Measurements from ENCODE around the gene AGAP3.

The AGAP3 gene

DNA sequence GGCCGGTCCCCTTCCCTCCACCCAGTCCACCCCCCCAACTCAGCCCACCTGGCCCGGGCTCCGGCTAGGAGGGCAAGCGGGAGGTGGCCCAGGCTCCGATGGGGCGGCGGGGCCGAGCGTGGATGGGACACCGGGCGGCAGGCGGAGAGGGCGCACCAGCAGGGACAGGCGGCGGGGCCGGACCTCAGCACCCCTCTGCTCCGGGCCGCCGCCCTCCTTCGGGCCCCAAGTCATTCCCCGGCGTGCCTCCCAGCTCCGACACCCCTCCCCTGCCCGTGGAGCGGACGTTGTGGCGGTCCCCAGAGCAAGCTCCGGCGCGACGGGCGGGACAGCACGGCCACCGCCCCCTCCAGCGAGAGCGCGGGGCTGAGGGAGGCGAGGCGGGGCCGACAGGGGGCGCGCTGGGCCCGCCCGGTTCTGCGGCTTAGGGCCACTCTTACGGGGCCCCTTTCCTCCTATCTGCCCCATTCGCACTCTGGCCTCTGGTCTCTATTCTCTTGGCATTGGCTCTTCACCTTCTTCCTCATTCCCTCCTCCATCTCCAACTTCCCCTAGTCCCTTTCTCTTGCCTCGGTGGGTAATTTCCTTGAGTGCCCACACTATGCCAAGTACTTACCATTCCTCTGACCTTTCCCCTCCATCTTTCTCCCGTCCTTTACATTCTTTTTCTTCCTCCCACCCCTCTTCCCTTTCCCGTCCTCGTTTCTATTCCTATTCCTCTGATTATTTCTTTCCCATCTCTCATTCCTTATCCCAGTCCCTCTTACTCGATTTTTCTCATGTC lies 81.9 kb downstream of the AGAP3 start:
- DNase-seq (ENCODE audit: extremely low read depth, low read depth), result no peak

DNA sequence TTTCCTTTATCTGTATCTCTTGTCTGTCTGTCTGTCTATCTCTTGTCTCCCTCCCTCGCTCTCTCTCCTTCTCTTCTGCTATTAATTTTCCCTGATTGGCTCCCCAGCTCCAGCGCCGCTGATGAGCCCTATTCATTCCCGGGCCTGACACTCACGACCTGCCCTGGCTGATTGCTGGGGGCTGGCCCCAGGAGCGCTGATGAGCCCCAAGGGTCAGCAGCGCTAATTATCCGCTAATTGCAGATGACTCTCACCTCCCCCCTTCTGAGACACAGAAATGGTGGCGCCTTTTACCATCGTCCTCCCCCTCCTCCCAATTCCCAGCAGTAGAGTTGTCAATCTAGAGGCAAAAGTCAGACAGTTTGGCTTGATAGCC lies 82.5 kb downstream of the AGAP3 start:
- DNase-seq (ENCODE audit: extremely low read depth, low read depth), result no peak
- TF ChIP-seq, protein P1, sequence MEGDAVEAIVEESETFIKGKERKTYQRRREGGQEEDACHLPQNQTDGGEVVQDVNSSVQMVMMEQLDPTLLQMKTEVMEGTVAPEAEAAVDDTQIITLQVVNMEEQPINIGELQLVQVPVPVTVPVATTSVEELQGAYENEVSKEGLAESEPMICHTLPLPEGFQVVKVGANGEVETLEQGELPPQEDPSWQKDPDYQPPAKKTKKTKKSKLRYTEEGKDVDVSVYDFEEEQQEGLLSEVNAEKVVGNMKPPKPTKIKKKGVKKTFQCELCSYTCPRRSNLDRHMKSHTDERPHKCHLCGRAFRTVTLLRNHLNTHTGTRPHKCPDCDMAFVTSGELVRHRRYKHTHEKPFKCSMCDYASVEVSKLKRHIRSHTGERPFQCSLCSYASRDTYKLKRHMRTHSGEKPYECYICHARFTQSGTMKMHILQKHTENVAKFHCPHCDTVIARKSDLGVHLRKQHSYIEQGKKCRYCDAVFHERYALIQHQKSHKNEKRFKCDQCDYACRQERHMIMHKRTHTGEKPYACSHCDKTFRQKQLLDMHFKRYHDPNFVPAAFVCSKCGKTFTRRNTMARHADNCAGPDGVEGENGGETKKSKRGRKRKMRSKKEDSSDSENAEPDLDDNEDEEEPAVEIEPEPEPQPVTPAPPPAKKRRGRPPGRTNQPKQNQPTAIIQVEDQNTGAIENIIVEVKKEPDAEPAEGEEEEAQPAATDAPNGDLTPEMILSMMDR (IDR thresholded peaks at IDR 0.05; ENCODE audit: low read depth, low read length), result no peak

More for the DNA sequence above, 81.9 kb downstream of the AGAP3 start:
- TF ChIP-seq, protein P1 (IDR thresholded peaks at IDR 0.05; ENCODE audit: low read depth, low read length), result peak; percentile 28

DNA sequence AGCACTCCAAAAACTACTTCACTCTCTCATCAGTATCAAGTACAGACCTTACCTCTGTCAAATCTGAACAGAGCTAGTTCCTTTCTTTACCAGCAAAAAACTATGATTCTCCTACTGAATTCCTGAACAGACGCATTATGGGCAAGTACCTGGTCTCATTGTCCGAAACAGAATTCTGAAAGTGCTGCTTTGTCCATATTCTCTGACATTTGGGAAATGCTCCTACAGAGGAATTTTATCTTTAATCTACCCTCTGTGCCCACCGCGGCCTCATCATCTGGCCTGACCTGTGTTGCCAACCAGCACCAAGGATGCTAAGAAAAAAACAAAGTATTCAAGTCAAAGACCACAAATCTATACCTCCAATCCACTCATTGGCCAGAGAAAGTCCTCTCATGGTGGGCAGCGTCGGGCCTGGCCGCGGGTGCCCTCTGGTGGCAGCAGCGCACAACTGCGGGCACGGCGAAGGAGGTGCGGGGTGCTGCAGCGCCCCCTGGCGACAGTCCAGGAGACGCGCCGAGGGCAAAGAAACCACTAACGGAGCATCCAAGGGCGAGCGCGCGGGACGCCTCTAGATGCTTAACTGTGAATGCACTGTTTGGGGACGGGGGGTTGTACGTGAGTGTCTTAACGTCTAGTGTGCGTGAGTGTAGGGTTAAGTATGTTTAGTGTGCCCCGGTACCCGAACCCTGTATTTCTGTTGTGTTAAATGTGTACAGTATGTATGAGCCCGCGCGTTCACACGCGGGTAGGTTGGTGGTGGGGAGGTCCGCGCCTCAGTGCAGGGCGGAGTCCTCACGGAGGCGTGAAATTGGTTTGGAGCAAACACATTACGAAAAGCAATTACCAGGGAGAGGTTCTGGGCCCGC lies 86.2 kb downstream of the AGAP3 start:
- peak; percentile 19 for DNase-seq (ENCODE audit: extremely low read depth, low read depth)
- TF ChIP-seq, protein P1 (IDR thresholded peaks at IDR 0.05; ENCODE audit: low read depth, low read length), result no peak; the same call in none of the 2 replicates

DNA sequence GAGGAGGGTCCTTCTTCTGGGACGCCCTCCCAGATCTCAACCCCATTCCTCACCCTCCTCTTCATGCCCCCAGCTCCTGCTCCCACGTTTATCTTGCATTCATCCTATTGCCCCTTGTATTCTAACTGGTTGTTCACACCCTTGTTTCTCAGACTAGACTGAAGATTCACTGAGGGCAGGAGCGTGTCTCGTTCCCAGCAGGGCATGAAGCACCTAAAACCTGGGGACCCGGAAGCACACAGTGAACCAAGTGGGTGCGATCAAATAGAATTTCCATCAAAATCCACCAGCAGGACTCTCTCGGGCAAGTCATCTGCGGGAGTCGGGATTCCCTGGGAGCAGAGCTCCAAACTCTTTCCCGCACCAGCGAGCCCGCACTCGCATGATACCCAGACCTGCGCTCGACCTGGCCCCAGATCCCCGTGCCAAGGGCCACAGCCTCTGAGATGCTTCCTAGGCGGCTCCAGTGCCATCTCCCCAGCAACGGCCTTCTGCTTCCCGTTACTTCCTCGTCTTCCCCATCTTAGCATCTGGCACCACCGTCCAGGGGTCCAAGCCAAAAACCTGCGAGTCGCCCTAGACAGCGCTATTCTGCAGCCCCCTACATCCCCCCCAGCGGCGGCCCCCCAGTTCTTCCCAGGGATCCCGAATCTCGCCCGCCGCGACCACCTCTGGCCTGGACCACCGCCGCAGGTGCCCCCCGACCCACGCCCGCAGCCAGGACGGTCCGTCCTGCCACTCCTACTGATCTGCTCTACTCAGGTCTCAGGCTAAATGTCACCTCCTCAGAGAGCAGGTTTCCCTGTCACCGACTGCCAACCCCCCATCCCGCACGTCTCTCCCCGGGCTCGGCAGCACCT lies 87.3 kb downstream of the AGAP3 start:
- no peak for DNase-seq (ENCODE audit: extremely low read depth, low read depth)
- TF ChIP-seq, protein P1 (IDR thresholded peaks at IDR 0.05; ENCODE audit: low read depth, low read length), result no peak

DNA sequence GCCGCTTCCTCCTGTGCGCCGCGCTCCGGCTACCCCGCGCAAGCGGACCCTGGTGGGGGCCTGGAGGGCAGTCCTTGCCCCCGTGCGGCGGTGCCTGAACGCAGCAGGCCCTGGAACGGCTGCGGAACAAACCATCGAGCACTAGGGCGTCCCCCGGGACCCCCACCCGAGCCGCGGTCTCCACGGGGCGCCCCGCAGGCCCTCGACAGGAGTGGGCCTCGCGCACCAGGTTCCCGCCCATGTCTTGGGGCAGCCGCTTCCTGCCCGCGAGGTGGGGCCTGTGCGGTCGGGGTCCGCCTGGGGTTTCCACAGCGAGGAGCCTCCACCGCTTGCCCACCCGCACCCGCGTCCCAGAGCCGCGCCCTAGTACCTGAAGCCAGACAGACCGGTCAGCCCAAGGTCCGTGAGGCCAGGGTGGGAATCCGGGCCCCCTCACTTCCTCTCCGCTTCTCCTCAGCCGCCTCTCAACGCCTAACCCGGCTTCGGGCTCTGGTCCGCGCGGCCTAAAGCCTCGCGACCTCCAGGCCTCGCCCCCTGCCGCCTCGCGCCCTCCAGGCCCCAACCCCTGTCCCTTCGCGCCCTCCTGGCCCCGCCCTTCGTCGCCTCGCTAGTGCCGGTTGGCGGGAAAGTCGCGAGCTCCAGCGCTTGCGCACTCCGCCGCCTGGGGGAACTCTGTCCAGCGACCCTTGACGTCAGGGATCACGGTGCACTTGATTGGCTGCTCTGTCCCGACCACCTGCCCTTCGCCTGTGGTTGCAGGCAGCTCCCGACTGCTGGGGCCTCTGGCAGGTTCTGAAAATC lies 88.2 kb downstream of the AGAP3 start:
- TF ChIP-seq, protein P1 (IDR thresholded peaks at IDR 0.05; ENCODE audit: low read depth, low read length), result no peak
- no peak for DNase-seq (ENCODE audit: extremely low read depth, low read depth)

DNA sequence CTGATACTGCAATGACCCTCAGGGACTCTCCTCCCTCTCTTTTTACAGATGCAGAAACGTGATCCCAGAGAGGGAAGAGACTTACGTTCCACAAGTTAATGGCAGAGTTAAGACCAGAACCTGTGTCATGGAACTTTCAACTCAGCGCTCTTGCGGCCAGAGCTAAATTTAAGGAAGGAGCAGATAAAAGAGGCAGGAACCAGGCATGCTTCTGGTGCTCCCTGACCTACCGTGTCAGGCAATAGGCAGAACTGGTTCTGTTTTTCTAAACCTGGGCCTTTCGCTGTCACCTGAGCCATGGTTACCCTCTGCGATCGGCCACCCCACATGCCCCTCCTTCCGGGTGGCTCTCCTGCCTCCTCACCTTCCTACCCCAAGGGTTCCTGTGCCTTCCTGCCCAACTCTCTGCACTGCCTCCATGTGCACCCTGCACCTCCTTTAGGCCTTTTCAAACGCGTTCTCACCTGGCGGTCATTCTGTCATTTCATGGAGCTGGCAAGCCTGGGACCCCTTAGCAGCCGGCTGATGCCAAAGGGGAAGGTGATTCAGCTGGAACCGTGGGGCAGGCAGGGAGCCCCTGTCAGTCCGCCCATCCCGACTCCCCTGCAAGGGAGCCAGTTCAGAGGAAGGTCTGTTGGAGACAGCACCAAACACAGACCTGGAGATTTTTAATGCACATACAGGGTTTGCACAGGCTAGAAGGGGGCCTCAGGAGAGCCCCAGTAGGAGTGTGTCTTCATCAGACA lies 88.9 kb downstream of the AGAP3 start:
- TF ChIP-seq, protein P1 (IDR thresholded peaks at IDR 0.05; ENCODE audit: low read depth, low read length), result no peak
- no peak for DNase-seq (ENCODE audit: extremely low read depth, low read depth)

All from AG09319 (cell line).